GM12864 (cell line): ENCODE results near the gene LIX1L.

Source experiments
- DNase-seq: peaks from one replicate; pipeline ENCODE4 v3.0.0-alpha.2; 2011; ENCODE audit warnings: low read depth
- H3K4me3 ChIP-seq: 2 replicates; pipeline ENCODE4 v1.5.1; 2011; ENCODE audit warnings: mild to moderate bottlenecking, low read depth, low read length, control low read depth
- CTCF ChIP-seq: IDR thresholded peaks from 2 replicates; pipeline ENCODE4 v1.5.1; 2011; ENCODE audit warnings: low read depth, mild to moderate bottlenecking, moderate library complexity, low read length, control low read depth, inconsistent platforms; ENCODE audit errors: missing control alignments

LIX1L gene

GRCh38 chr1:145949219-145949618 lies 8.6 kb downstream of the LIX1L start:
- TF ChIP-seq CTCF = no peak
- H3K4me3 ChIP-seq = no peak overlapping the region
- no peak for DNase-seq

GRCh38 chr1:145947551-145947950 lies 10.3 kb downstream of the LIX1L start:
- no peak for DNase-seq
- no peak overlapping the region for H3K4me3 ChIP-seq
- no peak for TF ChIP-seq CTCF

- TF ChIP-seq CTCF = no peak
- H3K4me3 ChIP-seq = no peak overlapping the region
- DNase-seq = no peak
Measured at GRCh38 chr1:145946477-145946986, 11.3 kb downstream of the LIX1L start.

- H3K4me3 ChIP-seq = no peak overlapping the region
- TF ChIP-seq CTCF = no peak
- no peak for DNase-seq
Measured at GRCh38 chr1:145944532-145944931, 13.3 kb downstream of the LIX1L start.

DNA sequence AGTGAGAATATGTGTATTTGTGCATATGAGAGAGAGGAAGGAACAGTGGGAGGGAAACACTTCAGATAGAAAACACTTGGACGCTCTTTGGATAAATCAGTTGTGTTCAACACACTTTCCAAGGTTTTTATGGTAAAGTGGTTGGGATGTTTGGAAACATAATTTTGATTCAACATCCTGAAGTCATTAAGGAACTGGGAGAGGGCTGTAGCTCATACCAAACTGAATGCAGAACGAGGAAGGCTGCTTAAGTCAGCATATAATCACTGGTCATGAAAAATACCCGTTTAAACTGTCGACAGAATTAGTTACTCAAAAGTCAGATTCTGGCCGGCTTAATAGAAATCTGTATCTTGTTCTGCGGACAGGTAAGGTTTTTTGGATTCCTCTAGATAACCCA lies 14.9 kb downstream of the LIX1L start:
- DNase-seq = no peak
- no peak overlapping the region for H3K4me3 ChIP-seq
- TF ChIP-seq CTCF = no peak

DNA sequence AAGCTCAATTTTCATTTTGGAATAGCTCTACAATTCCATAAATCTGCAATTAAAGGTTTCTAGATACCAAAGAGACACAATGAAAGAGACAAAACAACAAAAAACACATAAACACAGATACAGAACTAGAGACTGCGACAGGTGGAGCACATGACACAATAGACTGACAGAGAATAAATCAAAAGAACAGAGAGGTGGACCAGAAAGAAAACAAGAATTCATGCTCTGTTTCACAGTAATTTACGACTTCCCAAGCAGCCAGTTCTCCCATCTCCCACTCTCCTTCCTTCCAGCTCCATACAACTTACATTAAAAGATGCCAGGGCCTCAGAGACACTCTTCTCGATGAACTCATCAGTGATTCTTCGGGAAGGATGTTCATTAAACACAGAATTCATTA lies 15.4 kb downstream of the LIX1L start:
- no peak for DNase-seq
- TF ChIP-seq CTCF = no peak
- H3K4me3 ChIP-seq = no peak overlapping the region

GRCh38 chr1:145937436-145937835 lies 20.4 kb downstream of the LIX1L start:
- no peak overlapping the region for H3K4me3 ChIP-seq
- DNase-seq = no peak
- no peak for TF ChIP-seq CTCF
